ENCODE results near the gene ATXN1.

- TF ChIP-seq, protein P1, sequence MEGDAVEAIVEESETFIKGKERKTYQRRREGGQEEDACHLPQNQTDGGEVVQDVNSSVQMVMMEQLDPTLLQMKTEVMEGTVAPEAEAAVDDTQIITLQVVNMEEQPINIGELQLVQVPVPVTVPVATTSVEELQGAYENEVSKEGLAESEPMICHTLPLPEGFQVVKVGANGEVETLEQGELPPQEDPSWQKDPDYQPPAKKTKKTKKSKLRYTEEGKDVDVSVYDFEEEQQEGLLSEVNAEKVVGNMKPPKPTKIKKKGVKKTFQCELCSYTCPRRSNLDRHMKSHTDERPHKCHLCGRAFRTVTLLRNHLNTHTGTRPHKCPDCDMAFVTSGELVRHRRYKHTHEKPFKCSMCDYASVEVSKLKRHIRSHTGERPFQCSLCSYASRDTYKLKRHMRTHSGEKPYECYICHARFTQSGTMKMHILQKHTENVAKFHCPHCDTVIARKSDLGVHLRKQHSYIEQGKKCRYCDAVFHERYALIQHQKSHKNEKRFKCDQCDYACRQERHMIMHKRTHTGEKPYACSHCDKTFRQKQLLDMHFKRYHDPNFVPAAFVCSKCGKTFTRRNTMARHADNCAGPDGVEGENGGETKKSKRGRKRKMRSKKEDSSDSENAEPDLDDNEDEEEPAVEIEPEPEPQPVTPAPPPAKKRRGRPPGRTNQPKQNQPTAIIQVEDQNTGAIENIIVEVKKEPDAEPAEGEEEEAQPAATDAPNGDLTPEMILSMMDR (IDR thresholded peaks at IDR 0.05): no peak
- no peak for TF ChIP-seq NFATC4 (CRISPR knock-in tag; IDR thresholded peaks at IDR 0.05)
- TF ChIP-seq MAX (CRISPR knock-in tag; IDR thresholded peaks at IDR 0.05): no peak
- TF ChIP-seq ZBTB43 (CRISPR knock-in tag; IDR thresholded peaks at IDR 0.05): no peak
- TF ChIP-seq, protein P2, sequence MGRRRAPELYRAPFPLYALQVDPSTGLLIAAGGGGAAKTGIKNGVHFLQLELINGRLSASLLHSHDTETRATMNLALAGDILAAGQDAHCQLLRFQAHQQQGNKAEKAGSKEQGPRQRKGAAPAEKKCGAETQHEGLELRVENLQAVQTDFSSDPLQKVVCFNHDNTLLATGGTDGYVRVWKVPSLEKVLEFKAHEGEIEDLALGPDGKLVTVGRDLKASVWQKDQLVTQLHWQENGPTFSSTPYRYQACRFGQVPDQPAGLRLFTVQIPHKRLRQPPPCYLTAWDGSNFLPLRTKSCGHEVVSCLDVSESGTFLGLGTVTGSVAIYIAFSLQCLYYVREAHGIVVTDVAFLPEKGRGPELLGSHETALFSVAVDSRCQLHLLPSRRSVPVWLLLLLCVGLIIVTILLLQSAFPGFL (CRISPR knock-in tag; IDR thresholded peaks at IDR 0.05; ENCODE audit: borderline replicate concordance): no peak
Measured at GRCh38 chr6:16313732-16314131, 447.5 kb downstream of the ATXN1 start.

All from WTC11 (cell line).